GM12872 (cell line): Measurements from ENCODE around the gene MTFR2.

Experiments used
- CTCF ChIP-seq: IDR thresholded peaks from 3 replicates; pipeline ENCODE4 v1.5.1; 2011; ENCODE audit warnings: low read depth, mild to moderate bottlenecking, low read length, moderate library complexity; ENCODE audit not compliant: insufficient read depth

The MTFR2 gene

DNA sequence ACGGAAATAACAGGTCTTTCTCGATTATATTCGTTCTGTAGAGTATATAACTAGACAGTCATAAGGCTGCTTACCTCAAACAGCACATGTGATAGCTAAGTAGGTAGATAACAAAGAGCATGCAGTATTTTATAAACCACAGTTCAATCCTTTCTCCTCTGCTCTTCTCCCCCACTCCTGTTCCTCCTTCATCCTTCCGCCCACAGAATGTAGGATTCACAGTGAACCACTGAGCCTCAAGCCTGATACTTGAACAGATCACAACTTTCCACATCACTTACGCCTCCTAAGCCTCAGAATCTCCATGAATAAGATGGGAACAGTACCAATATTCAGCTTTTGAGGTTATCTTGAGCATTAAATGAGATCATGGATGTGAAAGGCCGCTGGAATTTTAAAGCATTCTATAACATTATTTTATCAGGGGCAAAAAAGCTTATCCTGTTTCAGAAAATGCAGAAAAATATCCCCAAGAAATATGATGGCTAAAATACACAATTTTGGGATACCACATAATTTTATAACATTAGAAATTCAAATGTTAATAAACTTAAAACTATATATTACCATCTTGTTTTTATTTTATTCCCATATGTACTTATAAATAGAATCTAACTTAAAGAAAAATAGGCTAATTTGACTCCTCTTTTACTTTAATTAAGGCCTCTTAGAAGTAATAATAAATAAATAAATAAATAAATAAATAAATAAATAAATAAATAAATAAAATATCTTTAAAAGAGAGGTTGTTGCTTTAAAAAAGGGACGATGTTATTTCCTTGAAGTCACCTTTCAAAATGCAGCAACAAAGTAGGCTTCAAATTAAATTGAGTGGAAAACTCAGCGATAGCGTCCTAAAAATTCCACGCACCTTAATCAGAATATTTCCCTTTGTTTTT, 33.4 kb downstream of the MTFR2 start:
- TF ChIP-seq CTCF = no peak

GRCh38 chr6:136213853-136214252, 36.3 kb downstream of the MTFR2 start:
- no peak for TF ChIP-seq CTCF

DNA sequence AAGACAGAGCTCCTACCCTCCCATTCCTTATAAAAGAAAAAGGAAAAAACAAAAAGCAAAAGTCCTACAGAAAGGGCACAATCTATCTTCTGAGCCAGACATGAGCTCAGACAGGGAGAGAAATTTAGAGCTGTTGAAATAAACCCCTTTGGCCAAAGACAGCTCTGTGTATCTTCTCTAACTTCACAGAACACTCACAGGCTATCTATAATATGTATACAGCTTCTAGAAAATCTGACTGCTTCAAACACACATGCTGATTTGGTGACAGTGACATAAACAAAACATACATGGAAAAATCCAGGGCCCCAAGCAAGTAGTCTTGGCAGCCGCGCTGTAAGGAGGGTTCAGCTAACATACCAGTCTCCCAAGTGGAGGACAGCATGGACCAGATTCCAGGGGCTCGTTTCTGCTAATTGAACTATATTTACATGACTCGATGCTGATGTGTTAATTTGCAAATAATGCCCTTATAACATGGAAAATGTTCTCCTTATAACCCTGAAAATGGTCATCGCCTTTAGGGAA, 37.0 kb downstream of the MTFR2 start:
- no peak for TF ChIP-seq CTCF

GRCh38 chr6:136212608-136213007, 37.5 kb downstream of the MTFR2 start:
- TF ChIP-seq CTCF = no peak

GRCh38 chr6:136210398-136211165, 39.5 kb downstream of the MTFR2 start:
- no peak for TF ChIP-seq CTCF

GRCh38 chr6:136209496-136209895, 40.6 kb downstream of the MTFR2 start:
- TF ChIP-seq CTCF = no peak

DNA sequence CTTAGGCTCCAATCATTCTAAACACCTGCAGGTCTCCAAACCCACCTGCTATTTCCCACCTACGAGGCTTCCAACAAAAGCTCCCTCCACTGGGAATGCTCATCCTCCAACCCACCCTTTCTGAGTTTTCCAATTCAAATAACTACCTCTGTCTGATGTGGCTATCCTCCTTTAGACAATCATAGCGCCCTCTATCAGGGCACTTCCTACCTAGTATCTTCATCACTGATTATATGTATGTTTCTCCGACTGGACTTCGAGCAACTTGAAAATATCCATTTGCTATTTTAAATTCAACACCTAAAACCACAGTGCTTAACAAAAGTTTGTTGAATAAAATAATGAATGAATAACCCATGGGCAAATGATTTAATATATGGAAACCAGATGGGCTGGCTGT, 41.3 kb downstream of the MTFR2 start:
- TF ChIP-seq CTCF = 0 out of 3 replicates have a peak, but pooled peaks have one; percentile 4
